H1 (cell line): ENCODE data around the gene TMEM168. TPM values are rescaled to one million over a fixed set of nuclear protein-coding genes. Genes with fewer than 3 reads are reported as not detected.

Source experiments
- CTCF ChIA-PET: fragments of 300-600 bp; sonication (Branson Sonifier 250); formaldehyde crosslinking; loops from one replicate; lab custom pipeline; 2021; ENCODE audit not compliant: partially characterized antibody; lab: Charles Lee
- POLR2A ChIA-PET: fragments of 300-600 bp; sonication (Branson Sonifier 250); formaldehyde crosslinking; loops from one replicate; lab custom pipeline; 2021; ENCODE audit warnings: inconsistent platforms; ENCODE audit not compliant: partially characterized antibody; lab: Charles Lee
- DNase-seq, 2 experiments: peaks; one replicate each; pipeline versions ENCODE4 v3.0.0 to v3.0.0-alpha.2; 2010 to 2022; ENCODE audit warnings: low spot score in 2 of 2, low read depth in 1 of 2, mixed read lengths in 1 of 2
- FAIRE-seq: peaks from 2 replicates; lab custom pipeline; 2011; peaks lifted over from hg19 to GRCh38; lab: Jason Lieb, UNC
- H2AFZ ChIP-seq: 2 replicates; pipeline ENCODE4 v1.8.1; 2012; ENCODE audit warnings: low read length, inconsistent platforms
- H2AK5ac ChIP-seq: 2 replicates; pipeline ENCODE4 v1.6.1; 2013; ENCODE audit warnings: low read depth, low read length
- H2BK120ac ChIP-seq: replicated peaks from 2 replicates; pipeline ENCODE3; 2013; ENCODE audit warnings: low read depth, low read length, inconsistent platforms
- H2BK12ac ChIP-seq: 2 replicates; pipeline ENCODE4 v1.6.1; 2013; ENCODE audit warnings: low read depth, low read length
- H2BK15ac ChIP-seq: 2 replicates; pipeline ENCODE4 v1.6.1; 2013; ENCODE audit warnings: low read length
- H2BK20ac ChIP-seq: 2 replicates; pipeline ENCODE4 v1.6.1; 2013; ENCODE audit warnings: low read length
- H2BK5ac ChIP-seq: 2 replicates; pipeline ENCODE4 v1.6.1; 2013; ENCODE audit warnings: low read depth, low read length
- H3K14ac ChIP-seq: 2 replicates; pipeline ENCODE4 v1.6.1; 2013; ENCODE audit warnings: inconsistent platforms; ENCODE audit not compliant: insufficient read length
- H3K18ac ChIP-seq: 2 replicates; pipeline ENCODE4 v1.6.1; 2013; ENCODE audit warnings: low read length; ENCODE audit errors: extremely low read depth
- H3K23ac ChIP-seq: 2 replicates; pipeline ENCODE4 v1.6.1; 2013; ENCODE audit warnings: inconsistent platforms; ENCODE audit not compliant: insufficient read length
- H3K23me2 ChIP-seq: 2 replicates; pipeline ENCODE4 v1.6.1; 2013; ENCODE audit warnings: low read depth, low read length
- H3K27ac ChIP-seq: 2 replicates; pipeline ENCODE4 v1.6.1; 2011; ENCODE audit warnings: low read depth, low read length, inconsistent platforms
- H3K27me3 ChIP-seq, 4 experiments: replicated peaks in 1 of 4; 1 replicate in 1 of 4; 2 replicates in 3 of 4; pipeline versions ENCODE4 v1.6.1 to v1.8.1; 2011 to 2013; ENCODE audit warnings: low read length in 3 of 4, mild to moderate bottlenecking in 3 of 4, inconsistent platforms in 2 of 4, mixed read lengths in 2 of 4, moderate library complexity in 1 of 4; ENCODE audit not compliant: control insufficient read depth in 3 of 4, insufficient read depth in 3 of 4; ENCODE audit errors: extremely low read depth in 1 of 4
- H3K36me3 ChIP-seq, 4 experiments: 2 replicates each; pipeline versions ENCODE4 v1.6.1 to v1.8.1; 2011 to 2013; ENCODE audit warnings: mild to moderate bottlenecking in 4 of 4, low read length in 3 of 4, moderate library complexity in 2 of 4, control low read depth in 1 of 4, inconsistent platforms in 1 of 4; ENCODE audit not compliant: insufficient read depth in 4 of 4, control insufficient read depth in 2 of 4
- H3K4ac ChIP-seq: replicated peaks from 2 replicates; pipeline ENCODE3; 2013; ENCODE audit warnings: low read length, low read depth, mixed read lengths, inconsistent platforms; ENCODE audit not compliant: insufficient read length
- H3K4me1 ChIP-seq, 4 experiments: replicated peaks in 1 of 4; 1 replicate in 1 of 4; 2 replicates in 3 of 4; pipeline versions ENCODE4 v1.6.1 to v1.8.1; 2011 to 2013; ENCODE audit warnings: low read length in 3 of 4, inconsistent platforms in 2 of 4, mixed read lengths in 1 of 4; ENCODE audit not compliant: insufficient read depth in 4 of 4, control insufficient read depth in 3 of 4
- H3K4me2 ChIP-seq, 2 experiments: 2 replicates each; pipeline versions ENCODE4 v1.6.1 to v1.8.1; 2011 to 2013; ENCODE audit warnings: low read depth in 2 of 2, low read length in 2 of 2, control low read depth in 1 of 2, inconsistent platforms in 1 of 2, mild to moderate bottlenecking in 1 of 2; ENCODE audit not compliant: insufficient read depth in 1 of 2
- H3K4me3 ChIP-seq, 4 experiments: fragments of 200-600, 300-600 bp in 1 of 4; sonication (generic), shearing (Covaris generic), sonication (Bioruptor Twin) in 1 of 4; 2 replicates each; pipeline versions ENCODE4 v1.5.1 to v1.8.1; 2011 to 2016; ENCODE audit warnings: low read length in 4 of 4, low read depth in 3 of 4, control low read depth in 2 of 4, inconsistent platforms in 2 of 4, mild to moderate bottlenecking in 2 of 4, mixed read lengths in 1 of 4, moderate library complexity in 1 of 4; ENCODE audit not compliant: insufficient read depth in 2 of 4; ENCODE audit errors: extremely low read depth in 1 of 4
- H3K56ac ChIP-seq: replicated peaks from 2 replicates; pipeline ENCODE3; 2013; ENCODE audit warnings: low read depth, mild to moderate bottlenecking, mixed read lengths, low read length, inconsistent platforms; ENCODE audit not compliant: insufficient read length
- H3K79me1 ChIP-seq: 2 replicates; pipeline ENCODE4 v1.6.1; 2013; ENCODE audit warnings: low read depth, low read length, control low read depth
- H3K79me2 ChIP-seq, 2 experiments: 2 replicates each; pipeline versions ENCODE4 v1.6.1 to v1.8.1; 2012 to 2013; ENCODE audit warnings: low read length in 2 of 2, mild to moderate bottlenecking in 2 of 2, inconsistent platforms in 1 of 2; ENCODE audit not compliant: insufficient read depth in 2 of 2, control insufficient read depth in 1 of 2
- H3K9ac ChIP-seq, 4 experiments: replicated peaks in 1 of 4; 1 replicate in 1 of 4; 2 replicates in 3 of 4; pipeline versions ENCODE4 v1.6.1 to v1.8.1; 2011 to 2013; ENCODE audit warnings: low read depth in 3 of 4, low read length in 3 of 4, control low read depth in 2 of 4, mild to moderate bottlenecking in 2 of 4, moderate library complexity in 2 of 4, inconsistent platforms in 1 of 4; ENCODE audit errors: extremely low read depth in 1 of 4
- H3K9me3 ChIP-seq, 2 experiments: 2 replicates each; pipeline versions ENCODE4 v1.6.1 to v1.8.1; 2012 to 2013; ENCODE audit warnings: mild to moderate bottlenecking in 2 of 2, moderate library complexity in 2 of 2, control low read depth in 1 of 2, inconsistent platforms in 1 of 2, low read depth in 1 of 2, low read length in 1 of 2, mixed read lengths in 1 of 2; ENCODE audit not compliant: insufficient read depth in 2 of 2
- H4K20me1 ChIP-seq, 2 experiments: replicated peaks in 1 of 2; 2 replicates each; pipeline versions ENCODE3 to v1.8.1; 2011 to 2013; ENCODE audit warnings: inconsistent platforms in 2 of 2, low read length in 2 of 2, mild to moderate bottlenecking in 1 of 2; ENCODE audit not compliant: insufficient read depth in 2 of 2, control insufficient read depth in 1 of 2
- H4K5ac ChIP-seq: 2 replicates; pipeline ENCODE4 v1.6.1; 2013; ENCODE audit warnings: low read length, low read depth, mixed read lengths, inconsistent platforms; ENCODE audit not compliant: insufficient read length
- H4K8ac ChIP-seq: 2 replicates; pipeline ENCODE4 v1.8.0; 2013; ENCODE audit warnings: mild to moderate bottlenecking, moderate library complexity, low read length, inconsistent platforms; ENCODE audit not compliant: insufficient read depth; ENCODE audit errors: extremely low read depth
- H4K91ac ChIP-seq: replicated peaks from 2 replicates; pipeline ENCODE3; 2013; ENCODE audit warnings: low read length, mixed read lengths, inconsistent platforms; ENCODE audit not compliant: insufficient read length
- WGBS, 2 experiments: shearing (Covaris generic) in 1 of 2; methylation state at CpG; one replicate each; pipeline versions ENCODE4 v1.1.6 to v1.1.7; 2013 to 2015; ENCODE audit warnings: low lambda C conversion rate in 2 of 2, mixed read lengths in 2 of 2, inconsistent platforms in 1 of 2, low coverage in 1 of 2, missing lambda C conversion rate in 1 of 2; ENCODE audit not compliant: insufficient replicate concordance in 2 of 2, insufficient coverage in 1 of 2, insufficient read length in 1 of 2; ENCODE audit errors: extremely low coverage in 1 of 2, missing lambda C conversion rate in 1 of 2; 5-methylcytosine and 5-hydroxymethylcytosine counted together
- polyA plus RNA-seq, 7 experiments: library from polyadenylated mRNA; depleted of rRNA in 3 of 7; stranded (reverse) in 5 of 7; unstranded in 2 of 7; fragments of >200 nt in 5 of 7; fragments of 200-250 nt in 2 of 7; gene quantifications; 1 replicate in 5 of 7; 2 replicates in 1 of 7; 4 replicates in 1 of 7; pipeline versions ENCODE4 v1.2.1 to v1.2.3, GENCODE V29; 2011 to 2013; ENCODE audit warnings: missing spikeins in 2 of 7, mixed read lengths in 2 of 7
- total RNA-seq: library from RNA; stranded (reverse); fragmentation: NEBNext Ultra II Directional; extraction: Animal tissue kit (Norgen Biotek cat#: 25700); gene quantifications from 2 replicates; pipeline ENCODE4 v1.2.1, GENCODE V29; 2021
- TF ChIP-seq, protein P1 (sequence below), 3 experiments: IDR thresholded peaks; 1 replicate in 2 of 3; 2 replicates in 1 of 3; pipeline versions ENCODE4 v1.5.1 to v1.6.1; 2011; ENCODE audit warnings: low read length in 3 of 3, mild to moderate bottlenecking in 3 of 3, inconsistent platforms in 2 of 3, low read depth in 1 of 3, moderate library complexity in 1 of 3; ENCODE audit not compliant: insufficient read depth in 1 of 3; ENCODE audit errors: control extremely low read depth in 1 of 3

TMEM168 gene
- total and polyA plus RNA-seq, 2 of the 8 experiments (the other 6 are each of a cell fraction or from before 2014, with no cell fraction given): 8.9 to 11.1 TPM

DNA sequence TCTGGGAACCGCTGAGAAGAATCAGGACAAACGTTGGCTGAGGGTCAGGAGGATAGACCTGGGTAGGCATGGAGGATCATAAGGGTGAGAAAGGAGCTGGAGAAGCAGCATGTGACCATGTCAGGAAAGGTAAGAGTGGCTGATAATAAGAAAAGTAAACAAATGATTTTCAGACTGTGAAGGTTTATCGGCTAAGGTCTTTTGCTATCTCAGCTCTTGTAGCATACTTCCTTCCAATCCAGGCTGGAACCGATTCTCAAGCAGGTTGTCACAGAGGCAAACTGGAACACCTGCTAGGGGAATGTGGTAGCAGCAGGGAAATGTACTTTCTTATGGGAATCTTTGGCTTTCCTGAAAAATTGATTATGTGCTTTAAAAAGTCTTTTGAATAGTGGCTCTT is 74.7 kb downstream of the TMEM168 start:
- CTCF ChIA-PET: interaction anchor here (1.3 kb wide), 1 partner anchor 9 kb away, joined by 3 read pairs; no protein-coding TSS in a partner anchor
- Histone ChIP-seq H3K18ac (no peak overlapping the region), H3K27ac (no peak overlapping the region)

More for the DNA sequence above, 74.7 kb downstream of the TMEM168 start:
- Histone ChIP-seq H2BK15ac (no peak overlapping the region), H4K5ac (no peak overlapping the region), H3K4me1 (no peaks in the 10 kb centered on the region), H2BK5ac (no peak overlapping the region), H3K14ac (no peak overlapping the region), H2BK12ac (no peak overlapping the region), H3K23me2 (no peaks in the 10 kb centered on the region), H2BK20ac (no peak overlapping the region), H3K56ac (no peak overlapping the region), H2AK5ac (no peak overlapping the region), H2BK120ac (no peak overlapping the region), H3K4me2 (no peak overlapping the region), H3K4ac (no peak overlapping the region), H4K20me1 (no peaks in the 10 kb centered on the region), H3K9ac (no peak overlapping the region), H3K79me1 (no peaks in the 10 kb centered on the region), H4K8ac (no peak overlapping the region), H3K36me3 (no peaks in the 10 kb centered on the region), H3K23ac (no peak overlapping the region), H4K91ac (no peak overlapping the region), H3K79me2 (no peaks in the 10 kb centered on the region), H3K4me3 (no peak overlapping the region), H3K9me3 (no peaks in the 10 kb centered on the region), H3K27me3 (no peaks in the 10 kb centered on the region), H2AFZ (no peak overlapping the region)
- no peak for DNase-seq
- FAIRE-seq: no peak
- POLR2A ChIA-PET: no interaction called here
- 91% methylated on average over 4 of the region's 4 CpGs; no CpG with 5 or more reads in 1 of the 2 experiments for WGBS, 2 experiments
- TF ChIP-seq, protein P1, sequence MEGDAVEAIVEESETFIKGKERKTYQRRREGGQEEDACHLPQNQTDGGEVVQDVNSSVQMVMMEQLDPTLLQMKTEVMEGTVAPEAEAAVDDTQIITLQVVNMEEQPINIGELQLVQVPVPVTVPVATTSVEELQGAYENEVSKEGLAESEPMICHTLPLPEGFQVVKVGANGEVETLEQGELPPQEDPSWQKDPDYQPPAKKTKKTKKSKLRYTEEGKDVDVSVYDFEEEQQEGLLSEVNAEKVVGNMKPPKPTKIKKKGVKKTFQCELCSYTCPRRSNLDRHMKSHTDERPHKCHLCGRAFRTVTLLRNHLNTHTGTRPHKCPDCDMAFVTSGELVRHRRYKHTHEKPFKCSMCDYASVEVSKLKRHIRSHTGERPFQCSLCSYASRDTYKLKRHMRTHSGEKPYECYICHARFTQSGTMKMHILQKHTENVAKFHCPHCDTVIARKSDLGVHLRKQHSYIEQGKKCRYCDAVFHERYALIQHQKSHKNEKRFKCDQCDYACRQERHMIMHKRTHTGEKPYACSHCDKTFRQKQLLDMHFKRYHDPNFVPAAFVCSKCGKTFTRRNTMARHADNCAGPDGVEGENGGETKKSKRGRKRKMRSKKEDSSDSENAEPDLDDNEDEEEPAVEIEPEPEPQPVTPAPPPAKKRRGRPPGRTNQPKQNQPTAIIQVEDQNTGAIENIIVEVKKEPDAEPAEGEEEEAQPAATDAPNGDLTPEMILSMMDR (IDR thresholded peaks at IDR 0.05; ENCODE audit: control extremely low read depth in 1 of 3, insufficient read depth in 1 of 3, low read depth in 1 of 3, low read length in 3 of 3): no peak
